ENCODE data around the gene OPN5.

Gene OPN5, protein sequence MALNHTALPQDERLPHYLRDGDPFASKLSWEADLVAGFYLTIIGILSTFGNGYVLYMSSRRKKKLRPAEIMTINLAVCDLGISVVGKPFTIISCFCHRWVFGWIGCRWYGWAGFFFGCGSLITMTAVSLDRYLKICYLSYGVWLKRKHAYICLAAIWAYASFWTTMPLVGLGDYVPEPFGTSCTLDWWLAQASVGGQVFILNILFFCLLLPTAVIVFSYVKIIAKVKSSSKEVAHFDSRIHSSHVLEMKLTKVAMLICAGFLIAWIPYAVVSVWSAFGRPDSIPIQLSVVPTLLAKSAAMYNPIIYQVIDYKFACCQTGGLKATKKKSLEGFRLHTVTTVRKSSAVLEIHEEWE

DNA sequence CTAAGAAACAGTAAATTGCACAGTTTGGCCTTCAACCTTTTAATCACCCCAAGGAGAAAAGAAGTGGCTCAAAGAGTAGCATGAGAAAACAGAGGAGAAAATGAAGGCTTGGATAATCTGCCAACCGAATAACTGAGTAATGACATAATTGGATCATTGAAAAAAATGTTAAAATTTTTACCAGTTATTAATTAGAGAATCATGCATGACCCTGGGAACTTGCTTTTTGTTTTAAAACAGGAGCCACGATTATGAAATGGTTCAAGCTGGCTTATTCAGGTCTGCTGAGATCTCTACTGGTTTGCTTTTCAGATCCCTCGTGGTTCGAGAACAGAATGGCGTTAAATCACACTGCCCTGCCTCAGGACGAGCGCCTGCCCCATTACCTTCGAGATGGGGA is at the start of gene OPN5:
Gene OPN5, plus strand, starts transcription at position 301 of the 400 bp plus-strand sequence. Its CDS starts 35 bp downstream, at position 336.
- no peak within 1 kb of the TSS for H3K27ac ChIP-seq
- TF ChIP-seq, protein P1, sequence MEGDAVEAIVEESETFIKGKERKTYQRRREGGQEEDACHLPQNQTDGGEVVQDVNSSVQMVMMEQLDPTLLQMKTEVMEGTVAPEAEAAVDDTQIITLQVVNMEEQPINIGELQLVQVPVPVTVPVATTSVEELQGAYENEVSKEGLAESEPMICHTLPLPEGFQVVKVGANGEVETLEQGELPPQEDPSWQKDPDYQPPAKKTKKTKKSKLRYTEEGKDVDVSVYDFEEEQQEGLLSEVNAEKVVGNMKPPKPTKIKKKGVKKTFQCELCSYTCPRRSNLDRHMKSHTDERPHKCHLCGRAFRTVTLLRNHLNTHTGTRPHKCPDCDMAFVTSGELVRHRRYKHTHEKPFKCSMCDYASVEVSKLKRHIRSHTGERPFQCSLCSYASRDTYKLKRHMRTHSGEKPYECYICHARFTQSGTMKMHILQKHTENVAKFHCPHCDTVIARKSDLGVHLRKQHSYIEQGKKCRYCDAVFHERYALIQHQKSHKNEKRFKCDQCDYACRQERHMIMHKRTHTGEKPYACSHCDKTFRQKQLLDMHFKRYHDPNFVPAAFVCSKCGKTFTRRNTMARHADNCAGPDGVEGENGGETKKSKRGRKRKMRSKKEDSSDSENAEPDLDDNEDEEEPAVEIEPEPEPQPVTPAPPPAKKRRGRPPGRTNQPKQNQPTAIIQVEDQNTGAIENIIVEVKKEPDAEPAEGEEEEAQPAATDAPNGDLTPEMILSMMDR (conservative IDR thresholded peaks at IDR 0.05) = no peak

DNA sequence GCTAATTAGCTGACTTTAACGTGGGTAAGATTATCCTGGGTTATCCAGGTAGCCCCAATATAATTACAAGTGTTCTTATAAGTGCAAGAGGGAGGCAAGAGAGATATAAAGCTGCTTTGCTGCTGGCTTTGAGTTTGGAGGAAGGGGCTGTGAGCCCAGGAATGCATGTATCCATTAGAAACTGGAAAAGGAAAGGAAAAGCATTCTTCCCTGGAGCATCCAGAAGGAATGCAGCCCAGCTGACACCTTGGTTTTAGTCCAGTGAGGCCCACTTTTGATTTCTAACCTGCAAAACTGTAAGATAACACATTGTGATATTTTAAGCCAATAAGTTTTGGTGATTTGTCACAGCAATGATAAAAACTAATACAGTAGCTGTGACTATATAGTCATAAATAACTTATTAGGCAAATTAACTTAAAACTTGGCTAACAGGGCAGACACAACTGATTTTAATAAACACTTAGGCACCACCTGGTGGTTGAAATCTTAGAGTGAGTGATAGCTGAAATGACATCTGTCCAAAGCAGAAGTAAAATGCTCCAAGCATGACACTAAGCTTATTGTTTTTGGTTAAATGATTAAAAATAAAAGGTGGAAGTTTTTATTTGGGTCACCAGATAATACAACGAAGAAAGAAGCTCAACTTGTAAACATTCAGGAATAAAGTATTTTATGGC is 47.8 kb upstream of the OPN5 start:
- TF ChIP-seq, protein P1 (conservative IDR thresholded peaks at IDR 0.05) = peak; percentile 63
- H3K27ac ChIP-seq = no peak overlapping the region

DNA sequence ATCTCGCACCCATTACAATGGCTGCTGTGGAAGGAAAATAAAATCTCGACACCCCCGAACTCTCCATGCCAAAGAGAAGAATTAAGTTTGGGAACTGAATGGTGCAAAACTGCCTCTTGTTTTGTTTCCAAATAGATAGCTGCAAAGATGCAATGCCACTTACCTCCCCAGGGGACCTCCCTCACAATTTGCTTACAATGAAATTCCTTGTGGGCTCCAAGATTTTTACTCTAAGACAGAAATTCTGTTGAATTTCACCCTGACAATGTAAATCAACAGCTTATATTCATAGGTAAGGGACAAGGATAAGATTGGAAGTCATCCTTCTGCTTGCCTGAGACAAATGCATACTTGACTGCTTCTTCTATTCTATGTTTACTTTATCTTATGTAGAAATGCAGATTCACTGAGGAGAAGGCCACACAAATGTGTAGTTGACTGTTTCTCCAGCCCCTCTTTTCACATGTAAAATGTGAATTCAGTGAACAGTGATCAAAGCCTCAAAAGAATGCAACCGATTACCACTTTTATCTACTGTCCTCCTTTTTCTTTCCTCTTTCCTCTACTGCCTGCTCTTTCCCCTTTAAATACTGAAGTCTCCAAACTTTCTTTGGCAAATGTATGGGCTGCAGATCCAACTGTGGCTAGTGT is 46.9 kb upstream of the OPN5 start:
- TF ChIP-seq, protein P1 (conservative IDR thresholded peaks at IDR 0.05) = no peak
- no peak overlapping the region for H3K27ac ChIP-seq

DNA sequence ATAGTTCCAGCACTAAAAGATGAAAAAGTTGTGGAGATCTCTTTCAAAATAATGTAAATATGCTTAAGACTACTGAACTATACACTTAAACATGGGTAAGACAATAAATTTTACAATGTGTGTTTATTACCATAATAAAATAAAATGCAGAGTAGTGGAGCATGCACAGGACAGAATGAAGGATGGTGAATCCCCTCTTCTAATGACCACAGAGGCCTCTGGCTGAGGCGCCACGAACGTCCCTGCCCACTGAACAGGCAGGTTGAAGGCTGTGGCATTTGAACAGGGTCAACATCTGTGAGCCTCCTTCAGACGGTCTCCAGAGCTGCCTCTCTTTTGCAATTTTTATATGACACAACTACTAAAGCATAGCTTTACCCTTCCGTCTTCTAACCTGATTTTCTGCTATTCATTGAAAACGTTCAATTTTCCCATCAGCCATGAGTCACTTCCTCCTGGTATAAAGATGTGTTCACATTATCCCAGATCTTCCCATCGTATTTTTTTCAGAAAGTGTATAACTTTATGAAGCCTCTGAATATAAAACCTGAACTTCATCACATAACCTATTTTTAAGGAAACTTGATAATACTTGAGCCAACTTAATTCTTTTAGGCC is 45.6 kb upstream of the OPN5 start:
- TF ChIP-seq, protein P1 (conservative IDR thresholded peaks at IDR 0.05) = no peak
- no peak overlapping the region for H3K27ac ChIP-seq

DNA sequence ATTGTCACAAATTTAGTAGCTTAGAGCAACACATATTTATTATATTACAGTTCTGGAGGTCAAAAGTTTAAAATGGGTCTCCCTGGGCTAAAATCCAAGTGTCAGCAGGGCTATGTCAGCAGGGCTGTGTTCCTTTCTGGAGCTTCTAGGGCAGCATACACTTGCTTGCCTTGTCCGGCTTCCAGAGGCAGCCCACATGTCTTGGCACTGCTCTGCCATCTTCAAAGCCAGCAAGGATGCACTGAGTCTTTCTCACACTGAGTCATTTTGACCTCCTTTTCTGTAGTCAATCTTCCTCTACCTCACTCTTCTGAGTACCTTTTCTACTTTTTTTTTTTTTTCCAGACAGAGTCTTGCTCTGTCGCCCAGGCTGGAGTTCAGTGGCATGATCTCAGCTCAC is 44.4 kb upstream of the OPN5 start:
- H3K27ac ChIP-seq = no peak overlapping the region
- TF ChIP-seq, protein P1 (conservative IDR thresholded peaks at IDR 0.05) = no peak

DNA sequence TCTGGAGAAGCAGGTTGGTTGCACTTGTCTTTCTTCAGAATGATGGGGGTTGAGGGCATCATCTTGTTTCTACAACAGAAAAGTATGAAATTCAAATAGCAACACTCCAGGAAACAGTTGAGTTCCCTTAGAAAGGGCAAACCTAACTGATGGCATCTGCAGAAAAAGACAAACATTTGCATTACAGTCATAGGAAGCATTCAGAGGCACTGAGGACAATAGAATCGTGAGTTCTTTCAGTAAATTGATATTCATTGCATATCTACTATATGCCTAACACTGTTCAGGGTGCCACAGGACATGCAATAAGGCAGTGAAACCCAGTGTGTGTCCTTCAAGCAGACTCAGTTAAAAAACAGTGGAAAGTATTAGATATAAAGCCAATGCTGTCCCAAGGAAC is 41.1 kb upstream of the OPN5 start:
- TF ChIP-seq, protein P1 (conservative IDR thresholded peaks at IDR 0.05) = no peak

DNA sequence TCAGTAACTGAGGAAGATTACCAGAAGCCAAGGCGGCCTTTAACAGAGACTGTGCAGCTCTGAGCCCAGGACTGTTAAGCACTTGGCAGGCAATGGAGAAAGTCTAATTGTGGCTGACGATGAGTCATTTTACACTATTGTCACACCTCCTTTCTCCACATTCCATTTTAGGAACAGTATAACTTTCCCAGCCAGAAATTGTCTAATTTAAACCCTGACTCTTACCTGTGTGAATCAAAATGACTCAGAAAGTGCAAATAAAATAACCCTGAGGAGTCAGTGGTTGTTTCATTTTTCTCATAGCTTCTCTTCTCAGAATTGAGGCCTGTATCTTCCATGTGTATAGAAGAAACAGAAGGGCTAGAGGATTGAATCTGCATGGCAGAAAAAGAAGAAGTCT is 40.0 kb upstream of the OPN5 start:
- TF ChIP-seq, protein P1 (conservative IDR thresholded peaks at IDR 0.05) = no peak
- H3K27ac ChIP-seq = no peak overlapping the region

More for the DNA sequence above, 41.1 kb upstream of the OPN5 start:
- no peak overlapping the region for H3K27ac ChIP-seq
